Measurements from ENCODE around the gene MALSU1.

MALSU1 gene

GRCh38 chr7:23356726-23357125, 57.6 kb downstream of the MALSU1 start:
- TF ChIP-seq, protein P1, sequence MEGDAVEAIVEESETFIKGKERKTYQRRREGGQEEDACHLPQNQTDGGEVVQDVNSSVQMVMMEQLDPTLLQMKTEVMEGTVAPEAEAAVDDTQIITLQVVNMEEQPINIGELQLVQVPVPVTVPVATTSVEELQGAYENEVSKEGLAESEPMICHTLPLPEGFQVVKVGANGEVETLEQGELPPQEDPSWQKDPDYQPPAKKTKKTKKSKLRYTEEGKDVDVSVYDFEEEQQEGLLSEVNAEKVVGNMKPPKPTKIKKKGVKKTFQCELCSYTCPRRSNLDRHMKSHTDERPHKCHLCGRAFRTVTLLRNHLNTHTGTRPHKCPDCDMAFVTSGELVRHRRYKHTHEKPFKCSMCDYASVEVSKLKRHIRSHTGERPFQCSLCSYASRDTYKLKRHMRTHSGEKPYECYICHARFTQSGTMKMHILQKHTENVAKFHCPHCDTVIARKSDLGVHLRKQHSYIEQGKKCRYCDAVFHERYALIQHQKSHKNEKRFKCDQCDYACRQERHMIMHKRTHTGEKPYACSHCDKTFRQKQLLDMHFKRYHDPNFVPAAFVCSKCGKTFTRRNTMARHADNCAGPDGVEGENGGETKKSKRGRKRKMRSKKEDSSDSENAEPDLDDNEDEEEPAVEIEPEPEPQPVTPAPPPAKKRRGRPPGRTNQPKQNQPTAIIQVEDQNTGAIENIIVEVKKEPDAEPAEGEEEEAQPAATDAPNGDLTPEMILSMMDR (IDR thresholded peaks at IDR 0.05; ENCODE audit: low read depth, low read length, missing control alignments) = no peak
- DNase-seq (ENCODE audit: extremely low read depth, low read depth) = no peak

GRCh38 chr7:23357190-23358093, 58.3 kb downstream of the MALSU1 start:
- DNase-seq (ENCODE audit: extremely low read depth, low read depth) = no peak
- H3K4me3 ChIP-seq (replicated peaks; ENCODE audit: low read depth, low read length) = no peak overlapping the region
- TF ChIP-seq, protein P1 (IDR thresholded peaks at IDR 0.05; ENCODE audit: low read depth, low read length, missing control alignments) = no peak

More at GRCh38 chr7:23356726-23357125, 57.6 kb downstream of the MALSU1 start:
- no peak overlapping the region for H3K4me3 ChIP-seq (replicated peaks; ENCODE audit: low read depth, low read length)

DNA sequence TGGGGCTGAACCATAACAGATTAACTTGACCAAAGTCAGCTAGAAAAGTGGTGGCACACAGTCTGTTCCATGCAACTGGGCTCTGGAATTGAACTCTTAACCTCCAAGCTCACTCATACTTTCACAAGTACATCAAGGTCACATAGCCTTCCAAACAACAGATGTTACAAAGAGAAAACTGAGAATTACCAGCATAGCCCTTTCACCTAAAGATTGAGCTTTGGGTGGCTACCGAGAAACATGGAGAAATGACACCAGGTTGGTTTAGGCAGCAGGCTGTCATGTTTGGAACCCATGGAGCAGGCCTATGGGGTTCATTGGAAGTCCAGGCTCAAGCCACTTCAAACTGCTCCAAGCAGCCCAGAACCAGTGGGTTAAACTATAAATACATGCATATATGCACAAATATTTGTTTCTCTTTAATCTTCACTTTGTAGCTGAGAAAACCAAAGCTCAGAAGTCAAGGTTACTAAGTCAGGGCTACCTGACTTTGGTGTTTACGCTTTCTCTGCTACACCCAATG, 59.1 kb downstream of the MALSU1 start:
- DNase-seq (ENCODE audit: extremely low read depth, low read depth) = no peak
- H3K4me3 ChIP-seq (replicated peaks; ENCODE audit: low read depth, low read length) = no peak overlapping the region
- TF ChIP-seq, protein P1 (IDR thresholded peaks at IDR 0.05; ENCODE audit: low read depth, low read length, missing control alignments) = no peak
